Neural progenitor cell (in vitro differentiated cells): Measurements from ENCODE around the gene SLC2A4. TPM values are rescaled to one million over a fixed set of nuclear protein-coding genes. Genes with fewer than 3 reads are reported as not detected.

Experiments used
- DNase-seq: peaks from one replicate; pipeline ENCODE4 v3.0.0-alpha.2; 2016; ENCODE audit warnings: low spot score
- H2AFZ ChIP-seq: fragments of 200-600 bp; sonication (generic); replicated peaks from 2 replicates; pipeline ENCODE4 v1.6.1; 2016; ENCODE audit warnings: antibody characterized with exemption
- H3F3A ChIP-seq: fragments of 200-600 bp; sonication (generic); 2 replicates; pipeline ENCODE4 v1.6.1; 2016; ENCODE audit warnings: antibody characterized with exemption, low read depth
- H3K27ac ChIP-seq: fragments of 200-600 bp; sonication (generic); 2 replicates; pipeline ENCODE4 v1.5.1; 2016; ENCODE audit warnings: mild to moderate bottlenecking
- H3K27me3 ChIP-seq: fragments of 200-600 bp; sonication (generic); 2 replicates; pipeline ENCODE4 v1.6.1; 2016; ENCODE audit warnings: mild to moderate bottlenecking, moderate library complexity
- H3K36me3 ChIP-seq: fragments of 200-600 bp; sonication (generic); 2 replicates; pipeline ENCODE4 v1.5.1; 2016
- H3K4me1 ChIP-seq: fragments of 200-600 bp; sonication (generic); 2 replicates; pipeline ENCODE4 v1.6.1; 2016; ENCODE audit warnings: mixed run types
- H3K4me2 ChIP-seq: fragments of 200-600 bp; sonication (generic); 2 replicates; pipeline ENCODE4 v1.6.1; 2016
- H3K4me3 ChIP-seq: fragments of 200-600 bp; sonication (generic); 2 replicates; pipeline ENCODE4 v1.5.1; 2016
- H3K79me2 ChIP-seq: fragments of 200-600 bp; sonication (generic); 2 replicates; pipeline ENCODE4 v1.6.1; 2016; ENCODE audit warnings: low read depth
- H3K9ac ChIP-seq: fragments of 200-600 bp; sonication (generic); 2 replicates; pipeline ENCODE4 v1.6.1; 2016
- H3K9me3 ChIP-seq: fragments of 200-600 bp; sonication (generic); 2 replicates; pipeline ENCODE4 v1.5.1; 2016; ENCODE audit warnings: low read depth
- H4K20me1 ChIP-seq: fragments of 200-600 bp; sonication (generic); 2 replicates; pipeline ENCODE4 v1.6.1; 2016; ENCODE audit warnings: low read depth
- H3K27ac Mint-ChIP-seq: 3 replicates; pipeline ENCODE4 v1.8.0; 2021; ENCODE audit warnings: mixed read lengths
- H3K27me3 Mint-ChIP-seq: 2 replicates; pipeline ENCODE4 v1.8.0; 2022; ENCODE audit warnings: low read depth, mild to moderate bottlenecking, inconsistent platforms, moderate library complexity, mixed read lengths; ENCODE audit not compliant: insufficient read depth
- H3K36me3 Mint-ChIP-seq: 3 replicates; pipeline ENCODE4 v1.8.0; 2021; ENCODE audit warnings: mixed read lengths
- H3K4me1 Mint-ChIP-seq: 3 replicates; pipeline ENCODE4 v1.8.0; 2021; ENCODE audit warnings: mixed read lengths
- H3K4me3 Mint-ChIP-seq: 3 replicates; pipeline ENCODE4 v1.8.0; 2021; ENCODE audit warnings: mild to moderate bottlenecking, moderate library complexity, mixed read lengths
- H3K9me3 Mint-ChIP-seq: 3 replicates; pipeline ENCODE4 v1.8.0; 2020; ENCODE audit warnings: mixed read lengths
- CTCF ChIP-seq: fragments of 200-600 bp; sonication (generic); IDR thresholded peaks from 2 replicates; pipeline ENCODE4 v1.5.1; 2017; ENCODE audit warnings: antibody characterized with exemption, mild to moderate bottlenecking
- EZH2 ChIP-seq: fragments of 200-600 bp; sonication (generic); IDR thresholded peaks from 2 replicates; pipeline ENCODE4 v1.6.1; 2017; ENCODE audit warnings: antibody characterized with exemption, mild to moderate bottlenecking, moderate library complexity
- EZH2phosphoT487 ChIP-seq: fragments of 200-600 bp; sonication (generic); IDR thresholded peaks from 2 replicates; pipeline ENCODE4 v1.6.1; 2017; ENCODE audit warnings: antibody characterized with exemption
- total RNA-seq: library from RNA; depleted of rRNA; stranded (reverse); fragments of >200 nt; gene quantifications from 2 replicates; pipeline ENCODE4 v1.2.3, GENCODE V29; 2015; ENCODE audit warnings: low replicate concordance

SLC2A4 gene
- total RNA-seq = 1.7 and 7.3 TPM in 2 replicates

DNA sequence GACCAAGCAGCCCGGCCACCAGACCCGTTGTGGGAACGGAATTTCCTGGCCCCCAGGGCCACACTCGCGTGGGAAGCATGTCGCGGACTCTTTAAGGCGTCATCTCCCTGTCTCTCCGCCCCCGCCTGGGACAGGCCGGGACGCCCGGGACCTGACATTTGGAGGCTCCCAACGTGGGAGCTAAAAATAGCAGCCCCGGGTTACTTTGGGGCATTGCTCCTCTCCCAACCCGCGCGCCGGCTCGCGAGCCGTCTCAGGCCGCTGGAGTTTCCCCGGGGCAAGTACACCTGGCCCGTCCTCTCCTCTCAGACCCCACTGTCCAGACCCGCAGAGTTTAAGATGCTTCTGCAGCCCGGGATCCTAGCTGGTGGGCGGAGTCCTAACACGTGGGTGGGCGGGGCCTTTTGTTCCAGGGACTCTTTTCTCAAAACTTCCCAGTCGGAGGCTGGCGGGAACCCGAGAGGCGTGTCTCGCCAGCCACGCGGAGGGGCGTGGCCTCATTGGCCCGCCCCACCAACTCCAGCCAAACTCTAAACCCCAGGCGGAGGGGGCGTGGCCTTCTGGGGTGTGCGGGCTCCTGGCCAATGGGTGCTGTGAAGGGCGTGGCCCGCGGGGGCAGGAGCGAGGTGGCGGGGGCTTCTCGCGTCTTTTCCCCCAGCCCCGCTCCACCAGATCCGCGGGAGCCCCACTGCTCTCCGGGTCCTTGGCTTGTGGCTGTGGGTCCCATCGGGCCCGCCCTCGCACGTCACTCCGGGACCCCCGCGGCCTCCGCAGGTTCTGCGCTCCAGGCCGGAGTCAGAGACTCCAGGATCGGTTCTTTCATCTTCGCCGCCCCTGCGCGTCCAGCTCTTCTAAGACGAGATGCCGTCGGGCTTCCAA lies at the start of gene SLC2A4:
Gene SLC2A4, plus strand, starts transcription at position 645 of the 879 bp plus-strand sequence. Its CDS starts 217 bp downstream, at position 862.
- H3K9me3 Mint-ChIP-seq = peaks cover 1% of the 10 kb centered on the region
- peak within 1 kb of the TSS; percentile 76 for H3K4me2 ChIP-seq
- peaks cover 4% of the 10 kb centered on the region for H3K4me1 ChIP-seq
- H3K27me3 Mint-ChIP-seq = peaks cover 17% of the 10 kb centered on the region
- H3K36me3 ChIP-seq = no peaks in the 10 kb centered on the region
- peaks cover 18% of the 10 kb centered on the region for H3K4me1 Mint-ChIP-seq
- peak within 1 kb of the TSS; percentile 56 for H3K4me3 ChIP-seq
- TF ChIP-seq EZH2 = no peak
- TF ChIP-seq CTCF = no peak
- TF ChIP-seq EZH2phosphoT487 = no peak
- H3K79me2 ChIP-seq = no peaks in the 10 kb centered on the region
- peaks cover 16% of the 10 kb centered on the region for H3F3A ChIP-seq
- peak; percentile 99 for DNase-seq
- H3K27me3 ChIP-seq = peaks cover 47% of the 10 kb centered on the region
- H3K36me3 Mint-ChIP-seq = peaks cover under 1% of the 10 kb centered on the region
- H3K27ac Mint-ChIP-seq = no peak within 1 kb of the TSS
- H3K27ac ChIP-seq = no peak within 1 kb of the TSS
- no peaks in the 10 kb centered on the region for H3K9me3 ChIP-seq
- peaks cover 16% of the 10 kb centered on the region for H4K20me1 ChIP-seq
- peak within 1 kb of the TSS; percentile 71 for H2AFZ ChIP-seq
- peak within 1 kb of the TSS; percentile 88 for H3K4me3 Mint-ChIP-seq
- H3K9ac ChIP-seq = no peak within 1 kb of the TSS

GRCh38 chr17:7232114-7232513 lies 49.4 kb upstream of the SLC2A4 start:
- peak overlapping the region; percentile 84 for H3K4me3 ChIP-seq
- peaks cover 40% of the 10 kb centered on the region for H3F3A ChIP-seq
- no peak overlapping the region for H3K9ac ChIP-seq
- peaks cover 13% of the 10 kb centered on the region for H3K4me1 ChIP-seq
- Mint-ChIP-seq H3K27ac (no peak overlapping the region), H3K4me3 (peak overlapping the region; percentile 100), H3K4me1 (peaks cover 30% of the 10 kb centered on the region), H3K9me3 (no peaks in the 10 kb centered on the region), H3K27me3 (peaks cover 9% of the 10 kb centered on the region), H3K36me3 (peaks cover 44% of the 10 kb centered on the region)
- TF ChIP-seq CTCF = no peak
- TF ChIP-seq EZH2 = no peak
- no peak for TF ChIP-seq EZH2phosphoT487
- H3K9me3 ChIP-seq = no peaks in the 10 kb centered on the region
- peak overlapping the region; percentile 99 for H3K4me2 ChIP-seq
- H3K36me3 ChIP-seq = no peaks in the 10 kb centered on the region
- H3K27me3 ChIP-seq = no peaks in the 10 kb centered on the region
- no peak overlapping the region for H3K27ac ChIP-seq
- H2AFZ ChIP-seq = no peak overlapping the region
- H3K79me2 ChIP-seq = peaks cover 69% of the 10 kb centered on the region
- H4K20me1 ChIP-seq = peaks cover 70% of the 10 kb centered on the region
- no peak for DNase-seq

GRCh38 chr17:7233701-7234082 lies 47.8 kb upstream of the SLC2A4 start:
- no peaks in the 10 kb centered on the region for H3K9me3 ChIP-seq
- H3F3A ChIP-seq = peaks cover 48% of the 10 kb centered on the region
- DNase-seq = no peak
- H3K4me3 Mint-ChIP-seq = peak overlapping the region; percentile 100
- H3K36me3 ChIP-seq = no peaks in the 10 kb centered on the region
- H3K9ac ChIP-seq = peak overlapping the region; percentile 77
- H3K4me1 ChIP-seq = peaks cover 13% of the 10 kb centered on the region
- peak overlapping the region; percentile 83 for H3K27ac ChIP-seq
- peaks cover 33% of the 10 kb centered on the region for H3K4me1 Mint-ChIP-seq
- no peaks in the 10 kb centered on the region for H3K9me3 Mint-ChIP-seq
- H3K4me3 ChIP-seq = peak overlapping the region; percentile 84
- no peak overlapping the region for H2AFZ ChIP-seq
- H3K27me3 ChIP-seq = no peaks in the 10 kb centered on the region
- H3K36me3 Mint-ChIP-seq = peaks cover 40% of the 10 kb centered on the region
- H3K27me3 Mint-ChIP-seq = peaks cover 7% of the 10 kb centered on the region
- peaks cover 85% of the 10 kb centered on the region for H3K79me2 ChIP-seq
- peak overlapping the region; percentile 99 for H3K4me2 ChIP-seq
- TF ChIP-seq EZH2 (no peak), CTCF (no peak), EZH2phosphoT487 (no peak)
- H4K20me1 ChIP-seq = peaks cover 70% of the 10 kb centered on the region
- peak overlapping the region; percentile 98 for H3K27ac Mint-ChIP-seq
